Keratinocyte (primary cell): ENCODE measurements around the gene RPS2.
"Not testable (repeated sequence)": the region's sequence is repeated elsewhere in the genome, so short reads cannot be mapped to it uniquely, and the experiment has no call there.

ENCODE experiments used
- CTCF ChIP-seq, 3 experiments: IDR thresholded peaks in 1 of 3; conservative IDR thresholded peaks in 1 of 3; optimal IDR thresholded peaks in 1 of 3; 2 replicates in 2 of 3; 3 replicates in 1 of 3; pipeline versions ENCODE3 to v1.5.1; 2011; ENCODE audit warnings: low read length in 3 of 3, mild to moderate bottlenecking in 3 of 3, moderate library complexity in 2 of 3, control low read depth in 1 of 3, inconsistent platforms in 1 of 3; ENCODE audit not compliant: insufficient read depth in 2 of 3; ENCODE audit errors: extremely low read depth in 1 of 3
- EZH2 ChIP-seq: IDR thresholded peaks from one replicate; pipeline ENCODE4 v1.6.1; 2012; ENCODE audit warnings: inconsistent platforms, mild to moderate bottlenecking, low read length, moderate library complexity

DNA sequence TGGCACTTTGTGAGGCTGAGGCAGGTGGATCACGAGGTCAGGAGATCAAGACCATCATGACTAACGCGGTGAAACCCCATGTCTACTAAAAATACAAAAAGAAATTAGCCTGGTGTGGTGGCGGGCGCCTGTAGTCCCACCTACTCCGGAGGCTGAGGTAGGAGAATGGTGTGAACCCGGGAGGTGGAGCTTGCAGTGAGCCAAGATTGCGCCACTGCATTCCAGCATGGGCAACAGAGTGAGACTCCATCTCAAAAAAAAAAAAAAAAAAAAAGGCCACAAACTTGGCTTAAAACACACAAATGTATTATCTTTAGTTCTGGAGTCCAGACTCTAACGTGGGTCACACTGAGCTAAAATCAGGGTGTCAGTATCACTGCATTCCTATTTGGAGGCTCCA lies 47.1 kb upstream of the RPS2 start:
- not testable (repeated sequence) for TF ChIP-seq CTCF (optimal IDR thresholded peaks at IDR 0.05 in 1 of 3, IDR thresholded peaks at IDR 0.05 in 1 of 3, conservative IDR thresholded peaks at IDR 0.05 in 1 of 3; ENCODE audit: extremely low read depth in 1 of 3, insufficient read depth in 2 of 3, low read length in 3 of 3); EZH2
